COR-L47 (cell line): Measurements from ENCODE around the gene CLTRN.
"Not testable (repeated sequence)": the region's sequence is repeated elsewhere in the genome, so short reads cannot be mapped to it uniquely, and the experiment has no call there.

Source experiments
- DNase-seq: peaks from one replicate; lab custom pipeline; 2025; lab: John Stamatoyannopoulos, UW

CLTRN gene, protein sequence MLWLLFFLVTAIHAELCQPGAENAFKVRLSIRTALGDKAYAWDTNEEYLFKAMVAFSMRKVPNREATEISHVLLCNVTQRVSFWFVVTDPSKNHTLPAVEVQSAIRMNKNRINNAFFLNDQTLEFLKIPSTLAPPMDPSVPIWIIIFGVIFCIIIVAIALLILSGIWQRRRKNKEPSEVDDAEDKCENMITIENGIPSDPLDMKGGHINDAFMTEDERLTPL

DNA sequence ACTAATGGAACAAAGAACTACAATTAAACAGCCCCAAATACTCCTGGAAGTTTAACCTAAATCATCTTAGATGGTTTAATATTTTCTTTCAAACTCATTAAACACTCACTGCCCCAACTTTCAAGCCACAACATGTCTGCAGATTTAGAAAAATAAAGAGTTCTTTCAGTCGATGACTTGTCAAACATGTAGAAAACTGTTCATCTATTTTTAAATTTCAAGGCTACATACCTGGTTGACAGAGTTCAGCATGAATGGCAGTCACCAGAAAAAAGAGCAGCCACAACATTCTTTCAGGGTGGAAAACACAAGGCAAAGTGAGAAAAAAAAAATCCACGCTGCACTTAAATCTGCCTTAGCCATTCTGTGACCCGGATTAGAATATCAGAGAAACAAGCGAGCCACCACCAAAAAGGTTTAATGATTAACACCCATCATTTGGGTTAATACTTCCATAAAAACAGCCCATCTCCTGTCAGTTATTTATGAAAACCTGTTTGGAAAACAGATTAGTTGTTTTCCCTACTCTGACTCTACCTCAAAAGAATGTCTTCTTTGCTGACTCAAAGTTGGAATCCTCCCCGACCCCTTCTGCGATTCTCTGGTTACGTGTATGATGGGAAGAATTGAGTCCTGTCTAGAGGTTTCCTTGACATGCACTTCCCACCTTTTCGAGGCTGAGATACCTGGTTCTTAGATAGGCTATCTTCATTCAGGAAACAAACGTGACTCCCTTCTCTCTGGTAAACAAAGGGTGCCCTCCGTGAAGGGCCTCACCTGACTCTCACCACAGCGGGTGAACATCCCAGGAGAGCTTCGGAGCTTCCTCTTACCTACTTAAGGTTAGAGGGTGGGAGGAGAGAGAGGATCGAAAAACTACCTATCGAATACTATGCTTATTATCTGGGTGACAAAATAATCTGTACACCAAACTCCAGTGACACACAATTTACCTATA is at the start of gene CLTRN:
Gene CLTRN (minus strand): TSS at position 319 of the 958 bp plus-strand sequence. CDS start 30 bp downstream, at position 289.
- DNase-seq, result no peak

DNA sequence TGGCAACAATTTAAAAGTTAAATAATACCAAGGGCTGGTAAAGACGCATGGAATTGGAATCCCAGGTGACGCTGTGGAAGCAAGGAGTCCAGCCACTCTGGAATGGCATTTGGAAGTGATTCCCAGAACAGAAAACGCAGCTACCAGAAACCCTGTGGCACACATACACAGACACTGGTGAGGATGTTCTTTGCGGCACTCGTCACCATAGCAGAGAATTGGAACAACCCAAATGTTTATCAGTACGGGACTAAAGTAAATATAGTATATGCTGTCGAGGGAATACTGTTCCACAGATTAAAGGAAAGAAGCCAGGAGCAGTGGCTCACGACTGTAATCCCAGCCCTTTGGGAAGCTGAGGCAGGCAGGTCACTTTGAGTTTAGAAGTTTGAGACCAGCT is 39.7 kb upstream of the CLTRN start:
- not testable (repeated sequence) for DNase-seq

DNA sequence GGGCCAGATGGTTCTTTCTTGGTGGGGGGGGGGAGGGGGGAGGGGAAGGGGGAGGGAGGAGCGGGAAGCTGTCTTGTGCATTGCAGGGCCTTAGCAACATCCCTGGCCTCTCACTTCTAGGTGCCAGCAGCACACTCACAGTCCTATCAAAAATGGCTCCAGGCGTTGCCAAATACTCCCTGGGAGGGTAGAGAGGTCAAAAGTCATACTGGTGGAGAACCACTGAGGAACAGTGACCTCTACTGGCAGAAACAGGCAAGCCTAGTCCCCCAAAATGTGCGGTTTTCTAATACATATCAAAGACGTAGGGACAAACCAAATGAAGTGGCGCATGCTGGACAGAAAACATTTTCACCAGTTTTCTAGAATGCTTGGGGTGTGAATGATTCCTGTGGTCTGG is 39.2 kb upstream of the CLTRN start:
- not testable (repeated sequence) for DNase-seq

DNA sequence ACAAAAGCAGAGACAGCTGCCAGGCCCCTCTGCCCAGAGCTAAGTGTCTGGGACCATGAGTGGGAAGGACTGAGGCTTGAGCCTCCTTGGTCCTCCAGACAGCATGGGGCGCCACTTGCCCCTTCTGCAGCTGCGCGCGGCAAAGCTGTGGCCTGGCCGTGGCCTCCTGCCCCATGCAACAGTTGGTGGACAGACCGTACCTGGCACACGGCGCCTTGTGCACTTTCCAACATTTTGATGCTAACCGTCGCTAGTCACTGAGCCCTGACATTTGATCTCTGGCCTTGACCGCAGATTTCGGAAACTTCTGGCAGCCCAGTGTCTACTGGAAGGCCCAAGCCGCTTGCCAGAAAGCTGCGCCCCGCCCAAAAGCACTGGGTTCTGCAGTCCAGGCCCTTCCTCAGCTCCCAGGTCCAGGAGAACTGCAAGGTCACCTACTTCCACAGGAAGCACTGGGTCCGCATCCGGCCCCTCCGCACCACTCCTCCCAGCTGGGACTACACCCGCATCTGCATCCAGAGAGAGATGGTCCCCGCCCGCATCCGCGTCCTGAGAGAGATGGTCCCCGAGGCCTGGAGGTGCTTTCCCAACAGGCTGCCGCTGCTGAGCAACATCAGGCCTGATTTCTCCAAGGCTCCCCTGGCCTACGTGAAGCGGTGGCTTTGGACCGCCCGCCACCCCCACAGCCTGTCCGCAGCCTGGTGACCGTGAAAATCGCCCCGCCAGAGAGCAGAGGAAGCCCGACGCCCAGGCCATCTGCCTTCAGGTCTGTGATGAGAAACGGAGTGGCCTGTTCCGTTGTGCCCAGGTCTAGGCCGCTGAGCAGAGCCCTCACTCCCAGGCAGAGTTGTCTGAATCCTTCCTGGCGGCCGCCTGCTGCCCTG is 38.1 kb upstream of the CLTRN start:
- no peak for DNase-seq

DNA sequence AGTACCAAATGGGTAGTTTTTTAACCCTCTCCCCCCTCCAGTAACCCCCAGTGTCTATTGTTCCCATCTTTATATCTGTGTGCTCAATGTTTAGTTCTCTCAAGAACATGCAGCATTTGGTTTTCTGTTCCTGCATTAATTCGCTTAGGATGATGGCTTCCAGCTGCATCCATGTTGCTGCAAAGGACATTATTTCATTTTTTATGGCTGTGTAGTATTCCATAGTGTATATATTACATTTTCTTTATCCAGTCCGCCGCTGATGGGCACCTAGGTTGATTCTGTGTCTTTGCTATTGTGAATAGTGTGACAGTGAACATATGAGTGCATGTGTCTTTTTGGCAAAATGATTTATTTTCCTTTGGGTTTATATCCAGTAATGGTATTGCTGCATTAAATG is 31.9 kb upstream of the CLTRN start:
- DNase-seq, result no peak

DNA sequence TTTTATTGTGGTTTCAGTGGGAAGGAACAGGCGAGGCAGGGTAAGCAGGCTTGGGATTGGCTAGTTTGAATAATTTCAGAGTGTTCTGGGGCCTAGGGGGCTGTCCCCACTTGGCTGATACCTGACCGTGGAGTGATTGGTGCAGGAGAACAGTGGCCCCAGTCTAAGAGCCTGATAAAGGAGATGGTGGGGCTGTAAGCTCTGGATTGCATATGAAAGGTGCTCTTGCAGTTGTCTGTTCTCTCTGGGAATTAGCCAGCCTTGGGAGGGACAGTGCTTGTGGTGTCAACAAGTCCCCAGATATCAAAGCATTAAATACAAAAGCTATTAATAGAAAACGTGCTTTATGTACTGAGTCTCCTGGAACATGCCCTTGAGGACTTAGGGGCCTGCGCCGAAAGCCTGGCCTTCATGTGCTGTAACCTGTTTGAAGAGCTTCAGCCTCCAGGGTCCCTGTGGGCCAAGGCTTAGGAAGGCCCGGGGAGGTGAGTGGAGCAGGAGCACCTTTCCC is 30.4 kb upstream of the CLTRN start:
- no peak for DNase-seq

DNA sequence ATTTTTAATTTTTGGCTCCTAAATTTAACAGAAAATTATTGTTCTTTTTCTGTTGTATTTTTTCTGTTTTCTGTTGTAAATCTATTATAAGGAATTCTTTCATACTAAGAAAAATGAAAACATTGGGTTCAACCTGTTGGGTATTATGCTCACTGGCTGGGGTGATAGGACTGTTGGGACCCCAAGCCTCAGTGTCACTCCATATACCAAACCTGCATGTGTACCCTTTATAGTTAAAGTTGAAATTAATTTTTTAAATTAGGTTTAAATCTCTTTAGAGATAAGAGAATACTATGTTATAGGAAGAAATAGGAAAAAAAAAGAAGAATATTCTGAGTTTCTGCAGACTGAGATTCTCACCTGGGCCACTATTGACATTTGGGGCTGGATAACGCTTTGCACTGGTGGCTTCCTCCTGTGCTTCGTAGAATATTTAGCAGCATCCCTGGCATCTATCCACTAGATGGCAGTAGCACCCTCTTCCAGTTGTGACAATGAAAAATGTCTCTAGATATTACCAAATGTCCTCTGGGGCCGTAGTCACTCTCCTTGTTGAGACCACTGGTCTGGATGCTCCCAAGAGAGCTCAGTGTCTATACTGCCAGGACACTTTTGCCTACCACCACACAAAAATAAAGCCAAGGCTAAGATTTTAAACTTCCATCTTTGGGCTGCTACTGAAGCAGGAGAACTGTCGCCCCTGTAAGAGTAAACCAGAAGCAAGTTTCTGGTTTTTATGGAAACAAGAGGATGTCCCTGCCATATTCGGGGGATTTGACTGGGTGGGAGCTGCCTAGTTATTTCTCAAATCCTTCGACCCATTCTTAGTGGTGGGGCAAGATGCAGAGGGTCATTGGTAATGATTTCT is 22.4 kb upstream of the CLTRN start:
- peak; percentile 17 for DNase-seq

DNA sequence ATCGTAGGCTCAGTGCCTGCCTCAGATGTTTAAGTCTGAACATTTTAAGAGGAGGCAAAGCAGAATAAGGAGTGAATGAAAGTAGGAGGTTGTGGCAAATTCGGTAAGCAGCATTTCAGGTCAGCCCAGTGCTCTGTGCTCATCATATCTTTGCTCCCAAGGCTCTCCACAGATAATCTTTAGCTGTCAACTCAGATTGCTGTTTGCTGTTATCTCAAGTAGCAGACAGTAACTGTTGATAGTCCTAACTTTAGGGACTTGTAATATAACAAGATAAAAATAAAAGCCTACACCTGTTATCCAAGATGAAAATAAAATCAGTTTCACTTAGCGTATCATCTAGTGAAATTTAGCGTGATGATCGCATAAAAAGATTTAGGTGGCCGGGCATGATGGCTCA is 18.6 kb upstream of the CLTRN start:
- DNase-seq, result no peak

DNA sequence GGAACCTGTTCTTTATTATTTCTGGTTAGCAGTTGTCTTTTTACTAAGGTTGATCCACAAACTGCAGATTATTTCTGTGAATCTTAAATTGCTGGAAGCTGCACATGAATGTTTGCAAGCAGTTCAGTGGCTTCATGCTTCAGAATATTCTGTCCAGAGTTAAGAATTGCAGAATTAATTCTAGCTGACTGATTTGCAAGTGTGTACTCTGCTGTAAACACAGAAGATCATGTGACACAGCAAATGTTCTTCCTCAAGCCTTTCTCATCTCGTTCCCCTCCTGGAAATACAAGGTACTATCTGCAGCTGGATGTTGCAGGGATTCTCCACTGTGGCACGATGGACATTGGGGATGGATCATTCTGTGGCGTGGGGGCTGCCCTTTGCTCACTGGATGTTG is 16.8 kb upstream of the CLTRN start:
- no peak for DNase-seq

DNA sequence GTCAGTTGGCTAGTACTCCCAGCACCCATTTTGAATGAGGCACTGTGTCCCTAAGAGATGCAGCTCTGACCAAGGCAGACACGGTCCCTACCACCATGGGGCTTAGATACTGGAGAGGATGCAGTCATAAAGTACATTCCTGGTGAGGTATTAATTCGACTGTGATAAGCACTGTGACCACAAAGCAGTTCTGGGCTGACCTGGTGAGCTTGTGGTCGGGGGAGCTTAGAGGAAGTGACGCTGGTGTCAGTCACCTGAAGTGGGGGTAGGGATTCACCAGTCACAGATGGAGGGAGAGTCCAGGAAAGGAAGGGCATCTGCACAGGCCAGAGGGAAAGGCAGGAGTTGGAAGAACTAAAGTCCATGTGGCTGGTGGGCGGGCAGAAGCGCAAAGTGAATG is 15.8 kb upstream of the CLTRN start:
- DNase-seq, result no peak

DNA sequence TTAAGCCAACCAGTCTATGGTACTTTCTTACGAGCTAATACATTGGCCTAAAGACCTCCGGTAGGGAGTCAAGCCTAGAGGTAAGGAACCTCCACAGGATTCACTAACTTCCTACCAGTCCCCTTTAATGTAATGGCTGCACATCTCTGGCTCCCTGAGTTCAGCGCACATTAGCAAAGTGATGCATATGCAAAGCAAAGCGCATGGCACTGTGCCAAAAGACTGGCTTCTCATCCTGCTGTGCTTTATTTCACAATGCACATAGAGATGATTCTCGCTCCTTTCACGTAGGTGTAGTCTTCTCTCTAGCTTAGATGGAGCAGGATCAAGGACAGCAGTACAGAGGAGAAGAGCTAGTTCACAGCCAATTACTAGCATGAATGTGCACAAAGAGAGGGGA is 14.6 kb upstream of the CLTRN start:
- DNase-seq, result no peak

DNA sequence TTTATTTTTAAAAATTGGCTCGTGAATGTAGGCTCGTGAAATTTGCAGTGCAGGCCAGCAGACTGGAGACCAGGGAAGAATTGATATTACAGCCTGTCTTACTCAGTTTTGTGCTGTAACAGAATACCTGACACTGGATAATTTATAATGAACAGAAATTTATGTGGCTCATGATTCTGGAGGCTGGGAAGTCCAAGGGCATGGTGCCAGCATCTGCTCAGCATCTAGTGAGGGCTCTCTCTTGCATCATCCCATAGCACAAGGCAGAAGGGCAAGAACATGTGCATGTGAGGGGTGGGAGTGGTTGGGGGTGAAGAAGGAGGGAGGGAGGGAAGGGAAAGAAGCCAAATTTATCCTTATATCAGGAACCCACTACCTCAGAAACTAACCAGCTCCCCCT is 13.7 kb upstream of the CLTRN start:
- DNase-seq, result no peak

DNA sequence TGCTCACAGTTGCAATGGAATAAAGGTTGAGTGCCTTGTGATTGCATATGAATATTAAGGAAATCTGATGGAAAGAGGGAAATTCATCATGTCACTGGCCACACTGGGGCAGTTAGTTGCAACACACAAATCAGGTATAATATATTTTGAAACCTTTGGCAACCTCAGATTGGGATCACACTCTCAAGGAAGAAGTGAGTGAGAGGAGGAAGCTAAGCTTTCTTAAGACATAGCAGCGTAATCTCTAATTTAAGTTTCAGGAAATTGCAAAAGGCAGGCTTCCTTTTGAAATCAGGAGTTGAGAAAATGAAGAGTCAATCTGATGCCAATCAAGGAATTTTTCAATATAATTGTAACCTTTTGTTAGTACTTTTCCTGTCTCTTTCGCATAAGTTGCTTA is 12.3 kb upstream of the CLTRN start:
- DNase-seq, result no peak

DNA sequence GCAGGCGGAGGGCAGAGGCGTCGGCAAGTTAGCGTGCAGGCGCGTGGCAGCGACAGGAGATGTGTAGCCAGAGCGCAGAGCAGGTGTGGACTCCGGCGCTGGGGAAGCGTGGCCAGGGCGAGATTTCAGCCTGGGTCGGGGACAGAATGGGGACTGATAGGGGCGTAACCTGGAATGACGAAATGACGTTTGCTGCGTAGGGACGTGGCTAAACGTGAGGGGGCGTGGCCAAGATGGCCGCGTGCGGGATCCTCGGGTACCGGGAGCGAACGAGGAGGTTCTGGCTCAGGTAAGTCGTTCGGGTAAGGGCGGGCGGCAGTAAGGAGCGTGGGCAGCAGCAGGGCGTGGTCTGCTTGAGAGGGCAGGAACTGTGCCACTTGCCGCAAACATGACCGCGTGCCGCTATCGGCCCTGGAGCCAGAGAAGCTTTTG is 10.9 kb upstream of the CLTRN start:
- DNase-seq, result peak; percentile 59

DNA sequence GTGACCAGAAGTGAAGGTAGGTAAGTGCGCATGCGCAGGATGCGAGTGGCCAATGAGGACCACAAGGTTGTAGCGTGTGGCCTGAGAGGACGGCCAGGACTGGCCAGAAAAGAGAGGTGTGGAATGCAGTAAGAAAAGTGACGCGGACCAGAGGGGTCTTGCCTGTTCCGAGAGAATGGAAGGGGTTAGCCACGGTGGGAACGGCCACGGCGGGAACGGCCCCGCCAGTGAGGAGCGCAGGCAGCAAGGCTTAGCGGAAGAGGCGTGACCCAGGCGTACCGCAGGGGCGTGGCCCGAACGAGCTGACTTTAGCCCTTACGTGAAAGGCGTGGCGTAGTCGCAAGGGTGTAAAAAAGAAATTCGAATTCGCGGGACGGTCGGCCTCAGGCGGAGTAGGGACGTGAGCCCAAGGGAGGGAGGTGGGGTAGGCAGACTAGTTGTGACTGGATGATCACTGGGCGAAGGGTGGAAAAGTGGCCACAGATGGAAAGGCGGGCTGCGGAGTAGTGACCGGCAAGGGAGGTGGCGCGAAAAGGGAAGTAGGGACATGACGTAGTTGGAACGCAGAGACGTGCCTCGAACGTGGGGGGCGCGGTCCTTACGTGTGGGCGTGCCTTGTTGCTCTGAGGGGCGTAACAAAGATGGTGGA is 10.4 kb upstream of the CLTRN start:
- DNase-seq, result peak; percentile 82

DNA sequence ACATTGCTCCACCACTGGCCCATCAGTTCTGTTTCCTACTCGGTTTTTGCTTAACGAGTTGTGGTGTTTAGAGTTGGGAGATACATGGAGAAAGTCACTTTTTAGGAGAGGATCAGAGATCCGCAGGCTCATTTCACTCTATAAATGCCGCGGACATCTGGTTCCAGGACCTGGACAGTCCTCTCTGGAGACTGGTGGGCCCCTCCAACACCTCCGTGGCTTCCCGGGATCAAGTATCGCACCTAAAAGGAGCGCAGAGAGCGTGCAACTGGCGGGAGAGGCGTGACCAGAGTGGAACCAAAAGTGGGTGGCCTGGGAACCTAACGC is 9.9 kb upstream of the CLTRN start:
- no peak for DNase-seq

DNA sequence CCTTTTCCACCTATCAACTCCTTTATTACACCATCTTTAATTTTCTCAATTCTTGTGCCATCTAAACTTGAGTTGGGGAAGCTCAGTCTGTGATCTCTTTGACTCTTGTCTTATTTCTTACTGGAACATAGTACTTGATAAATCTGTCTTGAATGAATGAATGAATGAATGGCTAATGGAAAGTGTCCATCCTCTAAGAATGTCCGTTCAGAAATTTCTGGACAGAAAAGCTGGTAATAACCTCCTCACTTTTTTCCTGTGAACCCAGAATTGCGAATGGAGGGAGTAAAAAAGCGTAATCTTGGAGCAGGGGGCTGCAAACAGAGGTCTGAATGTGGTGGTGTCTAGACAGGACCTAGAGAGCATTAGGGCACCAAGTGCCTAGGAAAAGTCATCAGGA is 9.4 kb upstream of the CLTRN start:
- no peak for DNase-seq

DNA sequence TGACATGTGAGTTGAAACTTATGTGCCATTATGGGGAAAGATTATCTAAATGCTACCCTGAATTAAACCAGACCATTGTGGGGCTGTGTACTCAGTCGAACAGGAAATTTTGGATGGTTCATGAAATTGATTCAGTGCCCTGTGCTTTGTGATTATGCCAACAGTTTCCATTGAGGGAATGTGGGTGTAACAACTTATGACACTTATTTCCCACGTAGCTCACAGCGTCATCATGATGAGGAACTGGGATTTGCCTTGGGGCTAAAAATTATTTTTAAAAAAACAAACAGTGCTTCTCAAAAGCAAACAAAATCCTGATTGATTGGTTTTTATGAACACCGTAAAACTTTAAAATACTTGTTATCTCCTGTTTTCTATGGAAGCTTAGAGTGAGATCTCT is 8.3 kb upstream of the CLTRN start:
- no peak for DNase-seq

DNA sequence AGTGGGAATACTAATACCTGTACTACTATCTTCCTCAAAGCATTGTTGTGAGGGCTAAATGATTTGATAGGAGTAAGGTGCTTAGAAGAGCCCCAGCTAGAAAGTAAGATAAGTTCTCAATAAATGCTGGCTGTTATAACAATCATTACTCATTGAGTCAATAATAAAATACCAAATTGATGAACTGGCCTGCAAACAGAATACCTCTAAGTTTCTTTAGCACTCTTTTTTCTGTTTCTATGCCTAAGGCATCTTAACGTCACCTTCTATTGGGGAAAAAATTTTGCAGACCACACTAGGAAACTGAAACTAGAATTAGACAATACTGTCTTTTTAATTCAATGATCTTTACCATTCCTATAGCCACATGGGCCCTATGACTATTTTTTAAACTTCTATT is 1.2 kb downstream of the CLTRN start:
- DNase-seq, result no peak

DNA sequence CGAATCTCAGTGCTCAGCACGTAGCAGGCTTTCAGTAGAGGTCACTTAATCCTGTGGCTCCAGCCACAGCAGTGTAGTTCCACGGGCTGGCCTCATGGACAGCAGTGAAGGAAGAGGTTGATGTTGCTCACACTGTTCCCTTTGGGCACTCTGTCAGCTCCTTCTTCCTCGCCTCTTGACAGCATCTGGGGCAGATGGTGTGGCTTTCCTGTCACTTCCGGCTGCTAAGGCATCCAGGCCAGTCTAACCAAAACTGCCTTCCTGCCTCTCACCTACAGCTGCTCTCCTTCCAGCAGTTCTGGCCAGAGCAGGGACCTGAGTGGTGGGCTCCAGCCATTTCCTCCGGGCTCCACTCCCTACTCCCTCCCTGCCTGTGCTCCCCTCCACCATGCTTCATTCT is 9.8 kb downstream of the CLTRN start:
- DNase-seq, result not testable (repeated sequence)

DNA sequence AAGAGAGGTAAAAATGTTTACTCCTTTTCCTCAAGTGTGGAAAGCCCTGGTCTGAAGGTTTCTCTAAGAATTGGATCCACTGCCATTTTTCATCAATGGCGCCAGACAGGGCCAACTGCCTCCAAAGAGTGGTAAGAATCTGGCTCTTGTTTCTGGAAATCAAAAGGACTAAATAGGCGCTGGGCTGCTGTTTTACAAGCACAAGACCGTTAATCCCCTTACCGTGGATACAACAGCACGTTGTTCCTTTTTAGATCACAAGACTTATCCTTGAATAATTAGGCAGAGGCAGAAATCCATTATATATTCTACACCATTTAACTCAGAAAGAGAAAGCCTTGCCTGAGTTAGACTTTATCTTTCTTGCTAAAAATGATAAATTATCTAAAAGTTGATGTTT is 10.6 kb downstream of the CLTRN start:
- DNase-seq, result no peak
